ENCODE measurements around the gene PNMA6E. TPM values are rescaled to one million over a fixed set of nuclear protein-coding genes. Genes with fewer than 3 reads are reported as not detected.

PNMA6E gene
- total and polyA plus RNA-seq, 2 donors (not counting 1 experiment from before 2014, with no cell fraction given): not detected

GRCh38 chrX:153353416-153353815, 47.7 kb downstream of the PNMA6E start:
- WGBS (ENCODE audit: insufficient coverage): 89% methylated on average over 10 of the region's 12 CpGs
- Histone ChIP-seq H3K79me2 (ENCODE audit: control insufficient read depth, insufficient read depth, low read length) (no peaks in the 10 kb centered on the region), H3K27me3 (replicated peaks in 1 of 4; ENCODE audit: control extremely low read depth in 1 of 4, control insufficient read depth in 3 of 4, insufficient read depth in 4 of 4, low read length in 3 of 4) (no peaks in the 10 kb centered on the region), H3K4me1 (ENCODE audit: control insufficient read depth in 2 of 2, insufficient read depth in 2 of 2, low read length in 2 of 2) (no peaks in the 10 kb centered on the region), H3K4me3 (ENCODE audit: control extremely low read depth in 1 of 5, extremely low read depth in 1 of 5, insufficient read depth in 1 of 5, low read depth in 2 of 5, low read length in 4 of 5) (no peak overlapping the region), H3K9ac (ENCODE audit: low read length) (no peak overlapping the region), H4K20me1 (ENCODE audit: control insufficient read depth, insufficient read depth, low read length, poor library complexity, severe bottlenecking) (no peaks in the 10 kb centered on the region), H3K9me3 (ENCODE audit: control extremely low read depth in 1 of 3, control insufficient read depth in 2 of 3, insufficient read depth in 1 of 3, low read length in 2 of 3) (peaks cover 0 to 7% (median 3%) of the 10 kb centered on the region in 3 donors), H3K36me3 (replicated peaks in 1 of 2; ENCODE audit: control extremely low read depth in 1 of 2, control insufficient read depth in 1 of 2, extremely low read depth in 1 of 2, insufficient read depth in 2 of 2, low read length in 1 of 2) (peaks cover 0 to 9% of the 10 kb centered on the region in 2 experiments), H2AFZ (ENCODE audit: insufficient read depth, low read depth, low read length, poor library complexity, severe bottlenecking) (no peak overlapping the region), H3K4me2 (replicated peaks; ENCODE audit: low read depth, low read length, poor library complexity, severe bottlenecking) (no peak overlapping the region), H3K27ac (ENCODE audit: low read length in 2 of 2) (no peak overlapping the region)
- ATAC-seq (ENCODE audit: low read depth): no peak
- no peak for TF ChIP-seq CTCF (IDR thresholded peaks at IDR 0.05)
- no peak for TF ChIP-seq EZH2 (IDR thresholded peaks at IDR 0.05; ENCODE audit: borderline replicate concordance, insufficient read depth, low read depth, low read length, poor library complexity, severe bottlenecking)
- intact Hi-C loops (cut with micrococcal nuclease): no loop called here
- POLR2A ChIA-PET: no interaction called here
- H3K4me1 Mint-ChIP-seq: peaks cover 6% of the 10 kb centered on the region
- CTCF ChIA-PET: no interaction called here
- no peaks in the 10 kb centered on the region for H3K27me3 Mint-ChIP-seq
- no peak for DNase-seq
- H3K27ac Mint-ChIP-seq: no peak overlapping the region
- H3K9me3 Mint-ChIP-seq (ENCODE audit: insufficient read depth): no peaks in the 10 kb centered on the region
- H3K4me3 Mint-ChIP-seq: no peak overlapping the region

- H3K27me3 Mint-ChIP-seq: no peaks in the 10 kb centered on the region
- H3K27ac Mint-ChIP-seq: no peak overlapping the region
- no peak overlapping the region for H2AFZ ChIP-seq (ENCODE audit: insufficient read depth, low read depth, low read length, poor library complexity, severe bottlenecking)
- no peaks in the 10 kb centered on the region for H3K79me2 ChIP-seq (ENCODE audit: control insufficient read depth, insufficient read depth, low read length)
- H3K4me2 ChIP-seq (replicated peaks; ENCODE audit: low read depth, low read length, poor library complexity, severe bottlenecking): no peak overlapping the region
- no peaks in the 10 kb centered on the region for H3K27me3 ChIP-seq (replicated peaks in 1 of 4; ENCODE audit: control extremely low read depth in 1 of 4, control insufficient read depth in 3 of 4, insufficient read depth in 4 of 4, low read length in 3 of 4)
- CTCF ChIA-PET: no interaction called here
- H4K20me1 ChIP-seq (ENCODE audit: control insufficient read depth, insufficient read depth, low read length, poor library complexity, severe bottlenecking): no peaks in the 10 kb centered on the region
- no peaks in the 10 kb centered on the region for H3K4me1 ChIP-seq (ENCODE audit: control insufficient read depth in 2 of 2, insufficient read depth in 2 of 2, low read length in 2 of 2)
- no CpG with 5 or more reads among the region's 3 CpGs for WGBS (ENCODE audit: insufficient coverage)
- no peak overlapping the region for H3K4me3 ChIP-seq (ENCODE audit: control extremely low read depth in 1 of 5, extremely low read depth in 1 of 5, insufficient read depth in 1 of 5, low read depth in 2 of 5, low read length in 4 of 5)
- no peak overlapping the region for H3K27ac ChIP-seq (ENCODE audit: low read length in 2 of 2)
- peaks cover 6% of the 10 kb centered on the region for H3K4me1 Mint-ChIP-seq
- H3K9me3 ChIP-seq (ENCODE audit: control extremely low read depth in 1 of 3, control insufficient read depth in 2 of 3, insufficient read depth in 1 of 3, low read length in 2 of 3): peaks cover 0 to 1% (median 0%) of the 10 kb centered on the region in 3 donors
- no peak overlapping the region for H3K9ac ChIP-seq (ENCODE audit: low read length)
- DNase-seq (no peak), ATAC-seq (ENCODE audit: low read depth) (no peak)
- POLR2A ChIA-PET: no interaction called here
- intact Hi-C loops (cut with micrococcal nuclease): no loop called here
- H3K9me3 Mint-ChIP-seq (ENCODE audit: insufficient read depth): no peaks in the 10 kb centered on the region
- peaks cover 0 to 10% of the 10 kb centered on the region in 2 experiments for H3K36me3 ChIP-seq (replicated peaks in 1 of 2; ENCODE audit: control extremely low read depth in 1 of 2, control insufficient read depth in 1 of 2, extremely low read depth in 1 of 2, insufficient read depth in 2 of 2, low read length in 1 of 2)
- TF ChIP-seq CTCF (IDR thresholded peaks at IDR 0.05) (no peak), EZH2 (IDR thresholded peaks at IDR 0.05; ENCODE audit: borderline replicate concordance, insufficient read depth, low read depth, low read length, poor library complexity, severe bottlenecking) (no peak)
- no peak overlapping the region for H3K4me3 Mint-ChIP-seq
These were observed 48.3 kb downstream of the PNMA6E start for GRCh38 chrX:153352858-153353257.

Data from B cell (primary cell).